ENCODE measurements around the gene KCMF1. TPM values are rescaled to one million over a fixed set of nuclear protein-coding genes. Genes with fewer than 3 reads are reported as not detected.
A peak's percentile ranks its signal among the peaks of the same experiment; 100 is the strongest.

KCMF1 gene
- total RNA-seq = 100 to 1,000 TPM; 105 to 109 TPM

DNA sequence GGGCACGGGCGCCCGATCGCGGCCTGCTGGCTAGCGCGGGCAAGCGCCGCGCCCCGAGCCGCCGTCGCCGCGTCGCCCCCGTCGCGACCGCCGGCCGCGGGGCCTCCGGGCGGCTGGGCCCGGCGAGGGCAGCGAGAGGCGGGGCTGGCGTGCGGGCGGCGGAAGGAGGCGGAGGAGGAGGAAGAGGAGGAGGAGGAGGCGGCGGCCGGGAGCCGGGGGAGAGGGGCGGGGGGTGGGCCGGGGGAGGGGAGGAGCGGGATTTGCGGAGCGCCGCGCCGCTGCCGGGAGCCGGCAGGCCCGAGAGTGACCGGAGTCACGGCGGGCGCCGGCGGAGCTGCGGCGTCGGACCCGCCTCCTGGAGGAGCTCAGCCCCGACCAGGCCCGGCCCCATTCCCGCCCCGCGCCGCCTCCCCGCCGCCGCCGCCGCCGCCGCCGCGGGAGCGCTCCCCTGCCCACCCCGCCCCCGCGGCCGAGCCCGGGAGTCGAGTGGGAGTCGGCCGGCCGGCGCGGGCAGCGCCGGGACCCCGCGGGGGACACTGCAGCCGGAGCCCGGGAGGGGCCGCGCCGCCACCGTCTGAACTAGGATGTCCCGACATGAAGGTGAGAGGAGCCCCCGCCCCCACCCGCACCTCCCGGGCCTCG is at the start of gene KCMF1:
Gene KCMF1 (plus strand): TSS at position 294 of the 642 bp plus-strand sequence. CDS start 291 bp downstream, at position 585.
- CTCF ChIA-PET = interaction anchor here (1.6 to 5.2 kb wide), 2 partner anchors 44 to 45 kb away, joined by 5 to 30 read pairs; no protein-coding TSS in a partner anchor
- DNase-seq = peak; percentile 80
- Mint-ChIP-seq H3K36me3 (ENCODE audit: low read depth) (peaks cover 40% of the 10 kb centered on the region), H3K4me1 (ENCODE audit: low read depth) (peaks cover 46% of the 10 kb centered on the region), H3K9me3 (no peaks in the 10 kb centered on the region), H3K27me3 (ENCODE audit: low read depth) (no peaks in the 10 kb centered on the region), H3K4me3 (peak within 1 kb of the TSS; percentile 98), H3K27ac (peak within 1 kb of the TSS; percentile 100)
- intact Hi-C loops (cut with micrococcal nuclease) = loop anchor here (1.0 kb wide), 1 partner anchor 383 kb away; the partner anchor contains the start of genes ELMOD3 and RETSAT

DNA sequence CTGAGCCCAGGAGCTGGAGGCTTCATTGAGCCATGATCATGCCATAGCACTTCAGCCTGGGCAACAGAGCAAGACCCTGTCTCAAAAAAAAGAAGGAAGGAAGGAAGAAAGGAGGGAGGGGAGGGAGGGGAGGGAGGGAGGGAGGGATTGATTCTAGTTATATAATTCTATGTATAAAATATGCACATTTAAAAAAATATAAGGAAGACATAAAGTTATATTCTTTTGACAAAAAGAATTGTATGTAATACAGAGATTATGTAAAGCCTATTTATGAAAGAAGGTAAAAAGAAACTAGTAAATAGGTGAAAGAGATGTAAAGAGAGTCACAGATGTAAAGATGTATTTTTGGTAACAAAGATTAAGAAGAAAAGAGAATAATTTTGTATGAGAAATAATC is 48.0 kb upstream of the KCMF1 start:
- DNase-seq = no peak
- Mint-ChIP-seq H3K27me3 (ENCODE audit: low read depth) (no peaks in the 10 kb centered on the region), H3K9me3 (no peaks in the 10 kb centered on the region), H3K4me3 (no peak overlapping the region), H3K4me1 (ENCODE audit: low read depth) (peaks cover 66% of the 10 kb centered on the region), H3K27ac (peak overlapping the region; percentile 6), H3K36me3 (ENCODE audit: low read depth) (no peaks in the 10 kb centered on the region)
- CTCF ChIA-PET = interaction anchor here (0.6 kb wide), 1 partner anchor 9 kb away, joined by 3 read pairs; no protein-coding TSS in a partner anchor
- intact Hi-C loops (cut with micrococcal nuclease) = no loop called here

- no peaks in the 10 kb centered on the region for H3K36me3 Mint-ChIP-seq (ENCODE audit: low read depth)
- H3K4me3 Mint-ChIP-seq = peak overlapping the region; percentile 87
- H3K9me3 Mint-ChIP-seq = no peaks in the 10 kb centered on the region
- intact Hi-C loops (cut with micrococcal nuclease) = loop anchor here (1.0 to 2.0 kb wide), 12 partner anchors 19 to 465 kb away; partner anchors contain the start of genes SUCLG1 and TMSB10
- H3K27ac Mint-ChIP-seq = peak overlapping the region; percentile 97
- H3K27me3 Mint-ChIP-seq (ENCODE audit: low read depth) = no peaks in the 10 kb centered on the region
- peak; percentile 90 for DNase-seq
- H3K4me1 Mint-ChIP-seq (ENCODE audit: low read depth) = peaks cover 54% of the 10 kb centered on the region
- CTCF ChIA-PET = interaction anchor here (0.6 to 3.0 kb wide), 36 partner anchors 7 to 433 kb away, joined by 3 to 90 read pairs (median 10); partner anchors contain the start of genes KCMF1, TMSB10 and TRABD2A
Measured at GRCh38 chr2:84924173-84925106, 46.5 kb upstream of the KCMF1 start.

DNA sequence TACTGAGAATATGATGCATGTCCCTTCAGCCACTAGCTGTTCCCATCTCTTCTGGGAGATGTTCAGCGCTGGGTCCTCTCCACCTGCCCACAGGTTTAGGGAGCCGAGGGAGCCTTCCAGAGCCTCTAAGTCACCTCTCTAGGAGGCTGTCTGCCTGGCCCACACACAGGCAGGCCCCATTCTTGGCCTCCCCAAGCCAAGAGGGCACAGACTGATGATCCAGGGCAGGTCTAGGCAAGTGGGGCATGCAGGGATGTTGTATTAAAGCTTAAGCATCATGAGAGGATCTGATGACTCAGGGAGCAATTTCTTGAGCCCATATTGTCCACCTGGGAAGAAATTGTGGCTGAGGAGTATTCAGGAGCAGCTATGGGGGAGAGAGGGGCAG is 45.6 kb upstream of the KCMF1 start:
- H3K36me3 Mint-ChIP-seq (ENCODE audit: low read depth) = no peaks in the 10 kb centered on the region
- intact Hi-C loops (cut with micrococcal nuclease) = loop anchor here (1.0 to 2.0 kb wide), 12 partner anchors 20 to 466 kb away; partner anchors contain the start of genes SUCLG1 and TMSB10
- DNase-seq = no peak
- no peaks in the 10 kb centered on the region for H3K9me3 Mint-ChIP-seq
- no peaks in the 10 kb centered on the region for H3K27me3 Mint-ChIP-seq (ENCODE audit: low read depth)
- H3K27ac Mint-ChIP-seq = peak overlapping the region; percentile 97
- peak overlapping the region; percentile 87 for H3K4me3 Mint-ChIP-seq
- H3K4me1 Mint-ChIP-seq (ENCODE audit: low read depth) = peaks cover 48% of the 10 kb centered on the region
- CTCF ChIA-PET = interaction anchor here (0.6 to 3.0 kb wide), 75 partner anchors 8 to 464 kb away, joined by 3 to 90 read pairs (median 5); partner anchors contain the start of genes KCMF1, TMSB10 and TRABD2A

- Mint-ChIP-seq H3K4me1 (ENCODE audit: low read depth) (peaks cover 49% of the 10 kb centered on the region), H3K36me3 (ENCODE audit: low read depth) (no peaks in the 10 kb centered on the region), H3K9me3 (no peaks in the 10 kb centered on the region), H3K4me3 (peak overlapping the region; percentile 87), H3K27me3 (ENCODE audit: low read depth) (no peaks in the 10 kb centered on the region), H3K27ac (peak overlapping the region; percentile 97)
- DNase-seq = peak; percentile 100
- intact Hi-C loops (cut with micrococcal nuclease) = loop anchor here (1.0 to 2.0 kb wide), 18 partner anchors 20 to 467 kb away; partner anchors contain the start of genes SUCLG1 and TMSB10
- CTCF ChIA-PET = interaction anchor here (0.6 to 3.0 kb wide), 90 partner anchors 9 to 465 kb away, joined by 3 to 90 read pairs (median 5); partner anchors contain the start of genes KCMF1, TMSB10 and TRABD2A
Measured at GRCh38 chr2:84925724-84926376, 45.1 kb upstream of the KCMF1 start.

DNA sequence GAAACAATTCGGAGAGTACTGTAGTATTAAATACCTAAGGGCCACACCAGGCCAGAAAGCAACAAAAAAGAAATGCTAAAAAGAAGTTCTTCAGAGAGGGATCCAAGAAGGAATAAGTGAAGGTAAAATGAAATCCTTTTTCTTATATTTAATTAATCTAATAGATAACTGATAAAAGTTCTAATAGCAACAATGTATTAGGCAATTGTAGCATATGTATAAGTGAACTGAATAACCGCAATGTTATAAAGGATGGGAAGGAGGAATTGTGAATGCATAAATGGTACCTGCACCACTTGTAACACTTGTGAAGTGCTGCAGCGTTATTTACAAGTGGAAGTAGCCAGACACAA is 43.7 kb upstream of the KCMF1 start:
- Mint-ChIP-seq H3K36me3 (ENCODE audit: low read depth) (no peaks in the 10 kb centered on the region), H3K4me3 (peak overlapping the region; percentile 87), H3K27me3 (ENCODE audit: low read depth) (no peaks in the 10 kb centered on the region), H3K4me1 (ENCODE audit: low read depth) (peaks cover 62% of the 10 kb centered on the region), H3K27ac (peak overlapping the region; percentile 97), H3K9me3 (no peaks in the 10 kb centered on the region)
- intact Hi-C loops (cut with micrococcal nuclease) = loop anchor here (1.0 to 2.0 kb wide), 2 partner anchors 11 to 140 kb away; no protein-coding TSS in a partner anchor
- CTCF ChIA-PET = interaction anchor here (1.1 to 3.0 kb wide), 19 partner anchors 10 to 372 kb away, joined by 3 to 90 read pairs (median 16); partner anchors contain the start of gene TRABD2A
- DNase-seq = no peak

GRCh38 chr2:84931384-84931821 is 39.6 kb upstream of the KCMF1 start:
- Mint-ChIP-seq H3K4me1 (ENCODE audit: low read depth) (peaks cover 40% of the 10 kb centered on the region), H3K36me3 (ENCODE audit: low read depth) (no peaks in the 10 kb centered on the region), H3K9me3 (no peaks in the 10 kb centered on the region), H3K27me3 (ENCODE audit: low read depth) (no peaks in the 10 kb centered on the region), H3K27ac (no peak overlapping the region), H3K4me3 (no peak overlapping the region)
- intact Hi-C loops (cut with micrococcal nuclease) = no loop called here
- CTCF ChIA-PET = interaction anchor here (0.6 to 1.5 kb wide), 4 partner anchors 10 to 85 kb away, joined by 3 to 6 read pairs (median 4); no protein-coding TSS in a partner anchor
- DNase-seq = no peak

- no peaks in the 10 kb centered on the region for H3K9me3 Mint-ChIP-seq
- H3K36me3 Mint-ChIP-seq (ENCODE audit: low read depth) = peaks cover 2% of the 10 kb centered on the region
- peak; percentile 78 for DNase-seq
- H3K4me3 Mint-ChIP-seq = no peak overlapping the region
- peaks cover 66% of the 10 kb centered on the region for H3K4me1 Mint-ChIP-seq (ENCODE audit: low read depth)
- CTCF ChIA-PET = interaction anchor here (0.6 to 7.2 kb wide), 9 partner anchors 10 to 329 kb away, joined by 3 to 76 read pairs (median 5); no protein-coding TSS in a partner anchor
- H3K27me3 Mint-ChIP-seq (ENCODE audit: low read depth) = no peaks in the 10 kb centered on the region
- intact Hi-C loops (cut with micrococcal nuclease) = loop anchor here (1.0 kb wide), 6 partner anchors 8 to 75 kb away; no protein-coding TSS in a partner anchor
- H3K27ac Mint-ChIP-seq = peak overlapping the region; percentile 99
Measured at GRCh38 chr2:84938194-84938879, 32.6 kb upstream of the KCMF1 start.

GRCh38 chr2:84939426-84940087 is 31.4 kb upstream of the KCMF1 start:
- peak; percentile 78 for DNase-seq
- Mint-ChIP-seq H3K27me3 (ENCODE audit: low read depth) (no peaks in the 10 kb centered on the region), H3K9me3 (no peaks in the 10 kb centered on the region), H3K4me3 (peak overlapping the region; percentile 72), H3K4me1 (ENCODE audit: low read depth) (peaks cover 75% of the 10 kb centered on the region), H3K36me3 (ENCODE audit: low read depth) (peaks cover 2% of the 10 kb centered on the region), H3K27ac (peak overlapping the region; percentile 99)
- intact Hi-C loops (cut with micrococcal nuclease) = no loop called here
- CTCF ChIA-PET = interaction anchor here (0.5 to 7.2 kb wide), 10 partner anchors 12 to 78 kb away, joined by 3 to 76 read pairs (median 5); no protein-coding TSS in a partner anchor

- peak overlapping the region; percentile 72 for H3K4me3 Mint-ChIP-seq
- H3K4me1 Mint-ChIP-seq (ENCODE audit: low read depth) = peaks cover 80% of the 10 kb centered on the region
- CTCF ChIA-PET = interaction anchor here (0.6 to 7.2 kb wide), 9 partner anchors 10 to 78 kb away, joined by 3 to 76 read pairs (median 5); no protein-coding TSS in a partner anchor
- H3K27me3 Mint-ChIP-seq (ENCODE audit: low read depth) = no peaks in the 10 kb centered on the region
- intact Hi-C loops (cut with micrococcal nuclease) = no loop called here
- H3K36me3 Mint-ChIP-seq (ENCODE audit: low read depth) = peaks cover 3% of the 10 kb centered on the region
- DNase-seq = no peak
- H3K27ac Mint-ChIP-seq = peak overlapping the region; percentile 99
- H3K9me3 Mint-ChIP-seq = no peaks in the 10 kb centered on the region
Measured at GRCh38 chr2:84940088-84940470, 30.9 kb upstream of the KCMF1 start.
